Measurements from ENCODE around the gene ZRANB2.

DNA sequence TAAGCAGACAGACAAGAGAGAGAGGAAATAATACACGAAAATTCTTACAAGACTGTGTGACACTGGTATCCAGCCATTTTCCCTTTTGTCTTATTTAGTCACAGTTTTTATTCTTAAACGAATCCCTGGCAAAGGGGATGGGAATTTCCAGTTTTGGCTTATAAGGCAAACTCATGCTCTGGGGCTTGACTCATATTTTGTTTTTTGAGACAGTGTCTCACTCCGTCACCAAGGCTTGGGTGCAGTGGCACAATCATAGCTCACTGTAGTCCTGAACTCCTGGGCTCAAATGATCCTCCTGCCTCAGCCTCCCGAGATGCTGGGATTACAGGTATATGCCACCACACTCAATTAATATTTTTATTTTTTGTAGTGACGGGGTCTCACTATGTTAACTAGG, 65.1 kb downstream of the ZRANB2 start:
- TF ChIP-seq, protein P1, sequence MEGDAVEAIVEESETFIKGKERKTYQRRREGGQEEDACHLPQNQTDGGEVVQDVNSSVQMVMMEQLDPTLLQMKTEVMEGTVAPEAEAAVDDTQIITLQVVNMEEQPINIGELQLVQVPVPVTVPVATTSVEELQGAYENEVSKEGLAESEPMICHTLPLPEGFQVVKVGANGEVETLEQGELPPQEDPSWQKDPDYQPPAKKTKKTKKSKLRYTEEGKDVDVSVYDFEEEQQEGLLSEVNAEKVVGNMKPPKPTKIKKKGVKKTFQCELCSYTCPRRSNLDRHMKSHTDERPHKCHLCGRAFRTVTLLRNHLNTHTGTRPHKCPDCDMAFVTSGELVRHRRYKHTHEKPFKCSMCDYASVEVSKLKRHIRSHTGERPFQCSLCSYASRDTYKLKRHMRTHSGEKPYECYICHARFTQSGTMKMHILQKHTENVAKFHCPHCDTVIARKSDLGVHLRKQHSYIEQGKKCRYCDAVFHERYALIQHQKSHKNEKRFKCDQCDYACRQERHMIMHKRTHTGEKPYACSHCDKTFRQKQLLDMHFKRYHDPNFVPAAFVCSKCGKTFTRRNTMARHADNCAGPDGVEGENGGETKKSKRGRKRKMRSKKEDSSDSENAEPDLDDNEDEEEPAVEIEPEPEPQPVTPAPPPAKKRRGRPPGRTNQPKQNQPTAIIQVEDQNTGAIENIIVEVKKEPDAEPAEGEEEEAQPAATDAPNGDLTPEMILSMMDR (conservative IDR thresholded peaks at IDR 0.05; ENCODE audit: low read length) = no peak
- no peak for TF ChIP-seq EZH2phosphoT487 (IDR thresholded peaks at IDR 0.05; ENCODE audit: borderline replicate concordance, low read depth, low read length)
